ENCODE measurements around the gene IQCH.

GRCh38 chr15:67304778-67305177 lies 50.2 kb downstream of the IQCH start:
- TF ChIP-seq CTCF (IDR thresholded peaks at IDR 0.05; ENCODE audit: low read length) (no peak), EZH2 (optimal IDR thresholded peaks at IDR 0.05; ENCODE audit: low read depth, low read length) (no peak)
